Mesodermal cell (in vitro differentiated cells): ENCODE data around the gene TSPAN3.

Experiments used
- H3K27ac ChIP-seq: 2 replicates; pipeline ENCODE4 v1.7.0; 2013; ENCODE audit warnings: mild to moderate bottlenecking, low read depth, low read length, moderate library complexity; ENCODE audit not compliant: severe bottlenecking
- H3K36me3 ChIP-seq: 2 replicates; pipeline ENCODE4 v1.7.1; 2013; ENCODE audit warnings: mild to moderate bottlenecking, low read length, moderate library complexity; ENCODE audit not compliant: control insufficient read depth, insufficient read depth
- H3K4me1 ChIP-seq: one replicate; pipeline ENCODE4 v1.7.1; 2013; ENCODE audit warnings: mild to moderate bottlenecking, low read length; ENCODE audit not compliant: insufficient read depth, control insufficient read depth, poor library complexity, severe bottlenecking
- H3K4me3 ChIP-seq: 2 replicates; pipeline ENCODE4 v1.7.0; 2013; ENCODE audit warnings: low read length, control low read depth, mild to moderate bottlenecking; ENCODE audit not compliant: insufficient read depth, poor library complexity, severe bottlenecking; ENCODE audit errors: extremely low read depth
- H3K9me3 ChIP-seq: 2 replicates; pipeline ENCODE4 v1.7.1; 2013; ENCODE audit warnings: mild to moderate bottlenecking, low read length, moderate library complexity; ENCODE audit not compliant: control insufficient read depth
- WGBS, 2 experiments: methylation state at CpG; one replicate each; pipeline ENCODE4 v1.1.5; 2013; ENCODE audit warnings: missing lambda C conversion rate in 2 of 2; ENCODE audit not compliant: insufficient coverage in 2 of 2; 5-methylcytosine and 5-hydroxymethylcytosine counted together

TSPAN3 gene

DNA sequence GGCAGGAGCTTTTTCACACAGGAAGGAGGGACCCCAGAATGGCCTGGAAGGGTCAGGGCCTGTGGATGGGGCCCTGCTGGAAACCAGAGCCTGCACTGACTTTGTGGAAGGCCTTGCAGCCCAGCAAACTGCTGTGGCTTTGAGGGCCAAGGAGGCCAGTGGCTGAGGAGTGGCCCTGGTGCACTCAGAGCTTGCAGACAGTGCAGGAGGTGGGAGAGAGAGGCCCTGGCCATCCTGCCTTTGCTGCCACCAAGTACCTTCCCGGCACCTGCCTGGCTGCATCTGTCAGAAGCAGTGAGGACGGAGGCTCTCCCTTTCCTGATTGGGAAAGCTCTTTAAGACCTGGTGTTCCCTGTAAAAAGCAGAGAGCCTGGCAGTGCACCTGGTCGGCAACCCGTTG, 69.6 kb downstream of the TSPAN3 start:
- Histone ChIP-seq H3K4me1 (peaks cover 8% of the 10 kb centered on the region), H3K36me3 (no peaks in the 10 kb centered on the region), H3K9me3 (no peaks in the 10 kb centered on the region), H3K4me3 (no peak overlapping the region), H3K27ac (no peak overlapping the region)
- 75 to 90% methylated on average over 4 of the region's 4 CpGs for WGBS, 2 experiments

DNA sequence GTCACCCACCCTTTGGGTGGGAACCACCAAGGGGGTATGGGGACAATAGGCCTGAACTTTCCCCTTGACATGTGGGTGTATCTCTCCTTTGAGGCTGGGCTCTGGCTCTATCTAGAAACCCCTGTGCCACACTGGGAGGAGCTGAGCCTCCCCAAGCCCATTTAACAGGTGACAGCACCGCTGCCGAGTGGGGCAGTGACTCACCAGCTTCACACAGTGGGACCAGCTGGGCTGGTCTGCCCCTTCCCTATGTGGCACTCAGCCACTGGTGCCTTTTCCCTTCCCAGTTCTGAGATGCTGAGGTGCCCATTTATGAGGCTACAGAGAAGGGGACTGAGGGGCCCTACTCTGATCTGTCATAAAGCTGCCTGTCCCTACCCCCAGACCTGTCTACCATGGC, 70.9 kb downstream of the TSPAN3 start:
- Histone ChIP-seq H3K4me3 (no peak overlapping the region), H3K9me3 (no peaks in the 10 kb centered on the region), H3K36me3 (no peaks in the 10 kb centered on the region), H3K27ac (no peak overlapping the region), H3K4me1 (peaks cover 13% of the 10 kb centered on the region)
- 83 to 90% methylated on average over 2 of the region's 2 CpGs for WGBS, 2 experiments

DNA sequence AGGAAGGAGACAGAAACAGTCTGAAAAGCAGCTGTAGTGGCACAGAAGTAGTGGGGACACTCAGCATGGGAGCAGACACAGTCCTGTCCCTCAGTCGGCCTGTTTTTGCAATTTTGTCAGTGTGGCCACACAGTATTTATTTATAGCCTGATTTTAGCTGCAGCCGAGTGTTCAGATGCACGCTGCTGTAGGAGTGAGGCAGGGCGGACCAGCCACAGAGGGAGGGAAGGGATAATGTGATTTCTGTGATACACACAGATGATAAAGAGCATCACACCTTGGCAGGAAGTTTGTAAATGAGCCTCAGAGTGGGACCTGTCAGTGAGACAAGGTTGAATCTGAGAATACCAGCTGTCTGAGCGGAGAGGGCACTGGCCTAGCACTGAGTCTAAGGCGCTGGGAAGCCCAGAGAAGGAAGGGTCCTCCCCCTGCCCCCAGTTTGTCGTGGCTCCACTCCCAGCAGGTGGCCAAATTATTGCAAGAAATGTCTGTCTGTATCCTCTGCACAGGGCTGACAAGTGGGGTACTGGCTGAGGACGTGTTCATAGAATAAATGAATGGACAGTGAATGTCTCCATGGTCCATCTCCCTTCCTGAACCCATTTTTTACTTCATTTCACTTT, 72.1 kb downstream of the TSPAN3 start:
- H3K36me3 ChIP-seq = no peaks in the 10 kb centered on the region
- H3K4me3 ChIP-seq = no peak overlapping the region
- no peak overlapping the region for H3K27ac ChIP-seq
- 81 to 85% methylated on average over 7 to 8 of the region's 8 CpGs for WGBS, 2 experiments
- H3K9me3 ChIP-seq = no peaks in the 10 kb centered on the region
- peaks cover 17% of the 10 kb centered on the region for H3K4me1 ChIP-seq

GRCh38 chr15:76996526-76997401, 74.1 kb downstream of the TSPAN3 start:
- Histone ChIP-seq H3K9me3 (no peaks in the 10 kb centered on the region), H3K36me3 (no peaks in the 10 kb centered on the region), H3K27ac (no peak overlapping the region), H3K4me3 (no peak overlapping the region), H3K4me1 (peaks cover 17% of the 10 kb centered on the region)
- 88 to 94% methylated on average over 10 to 13 of the region's 14 CpGs for WGBS, 2 experiments

GRCh38 chr15:76996076-76996525, 74.8 kb downstream of the TSPAN3 start:
- 71 to 81% methylated on average over 4 to 5 of the region's 9 CpGs for WGBS, 2 experiments
- H3K36me3 ChIP-seq = no peaks in the 10 kb centered on the region
- no peak overlapping the region for H3K4me3 ChIP-seq
- peaks cover 17% of the 10 kb centered on the region for H3K4me1 ChIP-seq
- no peaks in the 10 kb centered on the region for H3K9me3 ChIP-seq
- no peak overlapping the region for H3K27ac ChIP-seq

DNA sequence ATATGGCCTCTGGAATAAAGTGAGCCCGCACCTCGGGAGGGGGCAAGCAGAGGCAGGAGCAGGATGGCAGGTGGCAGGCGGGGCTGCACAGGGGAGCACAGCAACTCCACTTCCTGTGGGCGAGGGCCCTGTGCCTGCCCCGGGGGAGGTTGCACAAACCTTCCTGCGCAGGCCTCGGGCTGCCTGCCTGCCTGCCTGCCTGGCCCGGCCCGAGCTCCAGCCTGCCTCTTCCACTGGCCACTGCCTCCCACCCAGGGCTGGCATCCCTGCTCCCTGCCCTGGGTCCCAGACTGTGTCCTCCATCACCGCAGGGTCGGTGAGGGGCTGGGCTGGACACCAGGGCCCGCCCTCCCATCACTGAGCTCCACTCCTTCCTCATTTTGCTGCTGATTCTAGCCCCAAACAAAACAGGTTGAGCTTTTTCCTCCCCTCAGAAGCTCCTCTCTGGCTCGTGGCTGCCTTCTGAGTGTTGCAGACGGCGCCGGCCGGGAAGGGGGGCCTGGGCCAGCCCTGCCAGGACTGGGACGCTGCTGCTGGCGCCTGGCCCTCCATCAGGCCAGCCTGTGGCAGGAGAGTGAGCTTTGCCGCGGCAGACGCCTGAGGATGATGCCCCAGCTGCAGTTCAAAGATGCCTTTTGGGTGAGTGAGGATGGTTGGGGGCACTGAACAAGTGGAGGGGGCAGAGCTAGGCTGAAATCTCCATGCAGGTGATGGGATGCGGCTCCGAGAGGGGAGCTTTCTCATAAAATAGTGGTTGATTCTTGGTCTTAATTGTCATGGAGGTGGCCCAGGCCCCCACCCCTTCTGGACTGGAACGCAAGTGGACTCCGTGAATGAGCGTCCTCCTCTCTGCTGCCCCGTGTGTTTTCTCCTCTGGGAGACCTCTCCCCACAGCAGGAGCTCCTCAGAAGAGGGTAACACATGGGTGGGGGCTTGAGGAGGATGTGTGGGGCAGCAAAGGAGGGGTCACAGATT, 75.7 kb downstream of the TSPAN3 start, which contains the start of gene PSTPIP1:
TSS of gene PSTPIP1 (plus strand) at position 156 of the 975 bp plus-strand sequence. CDS start at position 604, 448 bp downstream.
- Histone ChIP-seq H3K9me3 (no peaks in the 10 kb centered on the region), H3K4me3 (no peak within 1 kb of the TSS), H3K27ac (no peak within 1 kb of the TSS), H3K4me1 (peaks cover 22% of the 10 kb centered on the region), H3K36me3 (no peaks in the 10 kb centered on the region)
- 81 to 91% methylated on average over 11 to 21 of the region's 28 CpGs for WGBS, 2 experiments

- H3K36me3 ChIP-seq = no peaks in the 10 kb centered on the region
- H3K4me1 ChIP-seq = peaks cover 22% of the 10 kb centered on the region
- no peaks in the 10 kb centered on the region for H3K9me3 ChIP-seq
- no peak overlapping the region for H3K4me3 ChIP-seq
- WGBS, 2 experiments = 93 to 94% methylated on average over 5 of the region's 6 CpGs
- no peak overlapping the region for H3K27ac ChIP-seq
Observed at GRCh38 chr15:76994496-76994895, 76.4 kb downstream of the TSPAN3 start.

DNA sequence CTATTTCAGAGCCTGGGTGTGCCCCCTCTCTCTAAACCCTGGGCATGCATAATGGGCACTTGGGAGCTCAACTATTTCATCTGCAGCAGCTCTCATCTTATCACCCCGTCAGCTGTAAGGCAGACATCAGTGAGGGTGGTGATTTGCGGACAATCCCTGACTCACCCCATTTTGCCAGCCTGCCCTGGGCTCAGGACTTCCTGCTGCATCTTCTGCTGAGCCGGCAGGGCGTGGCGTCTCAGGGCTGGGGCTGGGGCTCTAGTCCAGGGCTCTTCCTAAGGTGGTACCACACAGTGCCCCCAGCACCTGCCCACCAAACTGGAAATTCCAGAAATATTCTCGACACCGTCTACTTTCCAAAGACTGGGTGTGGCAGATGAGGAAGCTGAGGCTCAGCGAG, 76.9 kb downstream of the TSPAN3 start:
- no peak overlapping the region for H3K4me3 ChIP-seq
- 84 to 94% methylated on average over 4 to 6 of the region's 8 CpGs for WGBS, 2 experiments
- no peaks in the 10 kb centered on the region for H3K36me3 ChIP-seq
- H3K27ac ChIP-seq = no peak overlapping the region
- no peaks in the 10 kb centered on the region for H3K9me3 ChIP-seq
- H3K4me1 ChIP-seq = peaks cover 24% of the 10 kb centered on the region

GRCh38 chr15:76993114-76993725, 77.7 kb downstream of the TSPAN3 start:
- WGBS, 2 experiments = 96 to 100% methylated on average over 3 to 4 of the region's 6 CpGs
- H3K9me3 ChIP-seq = no peaks in the 10 kb centered on the region
- H3K4me1 ChIP-seq = peaks cover 31% of the 10 kb centered on the region
- H3K27ac ChIP-seq = no peak overlapping the region
- H3K4me3 ChIP-seq = no peak overlapping the region
- no peaks in the 10 kb centered on the region for H3K36me3 ChIP-seq
